HFFc6 (cell line): ENCODE measurements around the gene SMIM23. TPM values are rescaled to one million over a fixed set of nuclear protein-coding genes. Genes with fewer than 3 reads are reported as not detected.

Source experiments
- DNase-seq: peaks from one replicate; pipeline ENCODE4 v3.0.0-alpha.2; 2018
- H3K27ac Mint-ChIP-seq: 2 replicates; pipeline ENCODE4 v1.8.0; 2020; ENCODE audit warnings: mild to moderate bottlenecking, mixed read lengths
- H3K27me3 Mint-ChIP-seq: 2 replicates; pipeline ENCODE4 v1.8.0; 2021; ENCODE audit warnings: mild to moderate bottlenecking, moderate library complexity, mixed read lengths; ENCODE audit not compliant: insufficient read depth
- H3K36me3 Mint-ChIP-seq: 2 replicates; pipeline ENCODE4 v1.8.0; 2021; ENCODE audit warnings: low read depth, mixed read lengths
- H3K4me1 Mint-ChIP-seq: 2 replicates; pipeline ENCODE4 v1.8.0; 2020; ENCODE audit warnings: low read depth, mixed read lengths
- H3K4me3 Mint-ChIP-seq: 2 replicates; pipeline ENCODE4 v1.8.0; 2020; ENCODE audit warnings: mild to moderate bottlenecking, moderate library complexity, mixed read lengths
- H3K9me3 Mint-ChIP-seq: 2 replicates; pipeline ENCODE4 v1.8.0; 2020; ENCODE audit warnings: mild to moderate bottlenecking, mixed read lengths
- total RNA-seq, 6 experiments: library from RNA; stranded (reverse); fragmentation: NEBNext Ultra II Directional; extraction: Animal tissue kit (Norgen Biotek cat#: 25700); gene quantifications; 2 replicates in 1 of 6; 3 replicates in 5 of 6; pipeline ENCODE4 v1.2.3, GENCODE V29; 2021
- TF ChIP-seq, protein P1 (sequence below): fragments of 200-600 bp; sonication (generic); IDR thresholded peaks from 2 replicates; pipeline ENCODE4 v1.5.0; 2021; ENCODE audit warnings: antibody characterized with exemption, mild to moderate bottlenecking

SMIM23 gene
- total RNA-seq, 6 experiments from 2014 or later = not detected

GRCh38 chr5:171762021-171762608 lies 23.5 kb upstream of the SMIM23 start:
- Mint-ChIP-seq H3K9me3 (peaks cover 17% of the 10 kb centered on the region), H3K36me3 (peaks cover 7% of the 10 kb centered on the region; the same call in 1 of the 2 replicates), H3K4me1 (peaks cover 15% of the 10 kb centered on the region), H3K27ac (no peak overlapping the region), H3K27me3 (peaks cover 11% of the 10 kb centered on the region), H3K4me3 (no peak overlapping the region)
- TF ChIP-seq, protein P1, sequence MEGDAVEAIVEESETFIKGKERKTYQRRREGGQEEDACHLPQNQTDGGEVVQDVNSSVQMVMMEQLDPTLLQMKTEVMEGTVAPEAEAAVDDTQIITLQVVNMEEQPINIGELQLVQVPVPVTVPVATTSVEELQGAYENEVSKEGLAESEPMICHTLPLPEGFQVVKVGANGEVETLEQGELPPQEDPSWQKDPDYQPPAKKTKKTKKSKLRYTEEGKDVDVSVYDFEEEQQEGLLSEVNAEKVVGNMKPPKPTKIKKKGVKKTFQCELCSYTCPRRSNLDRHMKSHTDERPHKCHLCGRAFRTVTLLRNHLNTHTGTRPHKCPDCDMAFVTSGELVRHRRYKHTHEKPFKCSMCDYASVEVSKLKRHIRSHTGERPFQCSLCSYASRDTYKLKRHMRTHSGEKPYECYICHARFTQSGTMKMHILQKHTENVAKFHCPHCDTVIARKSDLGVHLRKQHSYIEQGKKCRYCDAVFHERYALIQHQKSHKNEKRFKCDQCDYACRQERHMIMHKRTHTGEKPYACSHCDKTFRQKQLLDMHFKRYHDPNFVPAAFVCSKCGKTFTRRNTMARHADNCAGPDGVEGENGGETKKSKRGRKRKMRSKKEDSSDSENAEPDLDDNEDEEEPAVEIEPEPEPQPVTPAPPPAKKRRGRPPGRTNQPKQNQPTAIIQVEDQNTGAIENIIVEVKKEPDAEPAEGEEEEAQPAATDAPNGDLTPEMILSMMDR = no peak
- no peak for DNase-seq

- peaks cover 13% of the 10 kb centered on the region; the same call in 1 of the 2 replicates for H3K36me3 Mint-ChIP-seq
- TF ChIP-seq, protein P1 = no peak
- H3K9me3 Mint-ChIP-seq = peaks cover 19% of the 10 kb centered on the region
- H3K27me3 Mint-ChIP-seq = peaks cover 11% of the 10 kb centered on the region
- no peak for DNase-seq
- H3K27ac Mint-ChIP-seq = no peak overlapping the region
- peaks cover 10% of the 10 kb centered on the region for H3K4me1 Mint-ChIP-seq
- no peak overlapping the region for H3K4me3 Mint-ChIP-seq
Measured at GRCh38 chr5:171762903-171763302, 22.7 kb upstream of the SMIM23 start.

GRCh38 chr5:171764265-171764664 lies 21.4 kb upstream of the SMIM23 start:
- peaks cover 19% of the 10 kb centered on the region for H3K9me3 Mint-ChIP-seq
- peaks cover 11% of the 10 kb centered on the region for H3K27me3 Mint-ChIP-seq
- no peak overlapping the region for H3K27ac Mint-ChIP-seq
- DNase-seq = no peak
- TF ChIP-seq, protein P1 = no peak
- H3K4me1 Mint-ChIP-seq = no peaks in the 10 kb centered on the region
- no peak overlapping the region for H3K4me3 Mint-ChIP-seq
- peaks cover 13% of the 10 kb centered on the region; the same call in 1 of the 2 replicates for H3K36me3 Mint-ChIP-seq

DNA sequence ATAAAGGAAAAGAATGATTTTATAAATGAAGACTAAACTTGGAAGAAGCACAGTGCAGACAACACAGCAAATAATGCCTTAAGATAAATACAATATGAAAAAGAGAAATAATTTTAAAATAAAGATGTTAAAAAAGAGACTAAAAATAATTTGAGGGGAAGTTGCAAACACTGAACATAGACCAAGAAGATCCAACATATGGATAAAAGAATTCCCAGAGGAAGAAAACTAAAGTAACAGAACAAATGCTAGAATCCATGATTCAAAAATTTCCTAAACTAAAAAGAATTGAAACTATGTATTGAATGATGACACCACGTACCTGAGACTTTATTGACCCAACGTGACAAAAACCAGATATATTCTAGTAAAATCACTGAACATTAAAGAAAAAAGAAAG lies 18.7 kb upstream of the SMIM23 start:
- TF ChIP-seq, protein P1 = no peak
- H3K9me3 Mint-ChIP-seq = peaks cover 19% of the 10 kb centered on the region
- no peaks in the 10 kb centered on the region for H3K4me1 Mint-ChIP-seq
- peaks cover 13% of the 10 kb centered on the region; the same call in 1 of the 2 replicates for H3K36me3 Mint-ChIP-seq
- no peak overlapping the region for H3K27ac Mint-ChIP-seq
- DNase-seq = no peak
- no peak overlapping the region for H3K4me3 Mint-ChIP-seq
- H3K27me3 Mint-ChIP-seq = peaks cover 19% of the 10 kb centered on the region

GRCh38 chr5:171770153-171770552 lies 15.5 kb upstream of the SMIM23 start:
- H3K4me3 Mint-ChIP-seq = no peak overlapping the region
- H3K36me3 Mint-ChIP-seq = peaks cover 13% of the 10 kb centered on the region; the same call in 1 of the 2 replicates
- H3K27ac Mint-ChIP-seq = no peak overlapping the region
- H3K9me3 Mint-ChIP-seq = peaks cover 19% of the 10 kb centered on the region
- TF ChIP-seq, protein P1 = no peak
- H3K27me3 Mint-ChIP-seq = peaks cover 23% of the 10 kb centered on the region
- no peaks in the 10 kb centered on the region for H3K4me1 Mint-ChIP-seq
- no peak for DNase-seq
